ENCODE measurements around the gene LMCD1.
A peak's percentile ranks its signal among the peaks of the same experiment; 100 is the strongest.

Gene LMCD1

DNA sequence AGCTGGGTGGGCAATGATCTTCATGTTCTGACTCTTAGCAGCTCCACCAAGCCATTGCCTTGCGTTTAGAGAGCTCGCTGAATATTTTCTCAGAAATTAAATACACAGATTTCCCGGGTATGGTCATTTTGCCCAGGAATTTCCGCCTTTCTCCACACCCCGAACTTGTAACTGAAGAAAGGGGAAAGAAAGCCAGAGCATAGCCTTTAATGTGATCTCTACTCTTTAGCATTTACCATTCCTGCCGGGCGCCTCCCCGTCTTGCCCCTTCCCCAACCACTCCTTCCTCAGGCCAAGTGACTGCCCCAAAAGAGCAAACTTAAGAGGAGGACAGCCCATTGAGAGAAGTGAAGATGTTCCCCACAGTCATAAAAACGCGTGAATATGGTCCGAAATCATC lies 53.1 kb downstream of the LMCD1 start:
- H3K4me3 ChIP-seq (ENCODE audit: low read depth, low read length), result no peak overlapping the region
- DNase-seq (ENCODE audit: low read depth), result no peak

DNA sequence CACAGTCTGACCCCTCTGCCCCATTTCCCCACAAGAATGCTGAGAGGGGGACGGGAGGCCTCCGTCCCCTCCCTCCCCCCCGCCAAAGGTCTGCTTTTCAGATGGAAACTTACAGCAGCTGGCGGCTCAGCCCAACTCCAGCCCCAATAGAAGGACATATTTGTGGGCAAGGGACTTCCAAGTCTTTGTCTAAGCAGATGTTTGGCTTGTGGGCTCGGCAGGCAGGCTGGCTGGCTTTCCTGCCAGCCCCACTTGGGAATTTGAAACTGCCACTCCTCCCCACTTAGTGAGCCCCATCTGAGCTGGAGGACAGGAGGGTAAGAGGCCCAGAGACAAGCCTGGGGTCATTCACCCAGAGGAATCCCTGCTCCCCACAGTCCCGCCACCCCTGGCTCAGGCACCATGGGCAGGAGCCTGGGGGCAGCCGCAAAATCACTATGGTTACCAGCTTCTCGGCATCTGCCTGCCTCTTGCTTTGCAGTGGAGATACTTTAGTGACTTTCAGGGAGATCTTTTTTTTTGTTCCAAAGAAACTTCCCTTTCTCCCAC lies 53.6 kb downstream of the LMCD1 start:
- no peak overlapping the region for H3K4me3 ChIP-seq (ENCODE audit: low read depth, low read length)
- DNase-seq (ENCODE audit: low read depth), result peak; percentile 92

DNA sequence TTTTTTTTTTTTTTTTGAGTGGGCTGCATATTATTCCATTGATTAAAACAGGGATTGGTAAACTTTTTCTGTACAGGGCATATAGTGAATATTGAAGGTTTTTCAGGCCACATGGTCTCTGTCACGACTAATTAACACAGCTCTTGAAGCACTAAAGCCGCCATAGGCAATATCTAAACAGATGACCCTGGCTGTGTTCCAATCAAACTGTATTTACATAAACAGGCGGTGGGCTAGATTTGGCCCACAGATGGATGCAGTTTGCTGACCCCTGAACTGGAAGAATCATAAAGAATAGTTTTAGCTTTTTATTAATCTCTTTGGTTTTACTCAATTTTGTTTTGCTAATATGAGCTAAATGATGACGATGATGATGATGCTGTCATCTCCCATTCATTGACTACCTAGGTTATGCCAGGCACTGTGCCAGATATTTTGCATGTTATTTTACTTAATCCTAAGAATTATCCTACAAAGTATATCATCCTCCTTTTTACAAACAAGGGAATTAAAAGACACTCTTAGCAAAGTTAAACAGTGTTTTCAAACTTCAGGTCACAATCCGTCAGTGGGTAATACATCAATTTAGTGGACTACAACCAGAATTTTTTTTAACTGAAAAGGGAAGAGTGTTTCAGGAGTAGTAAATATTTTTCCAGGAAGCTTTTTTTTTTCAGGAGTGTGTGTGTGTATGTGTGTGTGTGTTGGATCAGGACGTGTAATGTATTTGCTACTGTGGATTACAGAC lies 54.3 kb downstream of the LMCD1 start:
- no peak overlapping the region for H3K4me3 ChIP-seq (ENCODE audit: low read depth, low read length)
- DNase-seq (ENCODE audit: low read depth), result no peak

DNA sequence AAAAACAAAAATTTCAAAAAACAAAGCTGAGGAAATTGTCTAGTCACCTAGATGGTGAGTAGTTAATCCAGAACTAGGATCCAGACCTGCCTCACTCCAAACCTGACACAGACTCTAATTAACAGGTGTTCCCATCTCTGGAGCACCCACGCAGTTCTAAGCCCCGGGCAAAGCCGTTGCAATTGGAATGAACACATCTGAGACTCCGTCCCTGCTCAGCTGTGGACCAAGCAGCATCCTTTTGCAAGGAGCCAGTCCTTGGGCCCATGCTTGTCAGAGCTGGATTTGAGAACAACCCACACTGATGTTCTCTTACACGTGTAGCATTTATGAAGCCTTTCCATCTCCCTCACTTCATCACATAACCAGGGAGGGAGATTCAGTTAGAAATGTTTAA lies 54.8 kb downstream of the LMCD1 start:
- DNase-seq (ENCODE audit: low read depth), result no peak
- no peak overlapping the region for H3K4me3 ChIP-seq (ENCODE audit: low read depth, low read length)

DNA sequence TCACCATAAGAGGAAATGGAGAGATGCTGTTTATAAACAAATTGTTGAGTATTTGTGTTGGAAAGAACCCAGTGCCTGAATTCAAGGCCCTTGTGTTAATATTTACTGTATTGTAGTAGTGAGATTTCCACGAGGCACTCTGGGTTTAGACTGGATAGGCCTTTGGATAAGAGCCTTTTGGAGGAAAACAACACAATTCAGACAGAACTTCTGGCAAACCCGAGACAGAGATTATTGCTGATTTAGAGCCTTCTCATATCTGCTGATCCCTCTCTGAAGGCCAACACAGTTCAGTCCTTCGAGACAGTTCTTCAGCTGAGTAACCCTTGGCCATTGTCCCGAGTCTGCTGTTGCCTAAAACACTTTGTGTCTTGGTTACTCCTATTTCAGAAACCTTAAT lies 55.7 kb downstream of the LMCD1 start:
- H3K4me3 ChIP-seq (ENCODE audit: low read depth, low read length), result no peak overlapping the region
- no peak for DNase-seq (ENCODE audit: low read depth)

DNA sequence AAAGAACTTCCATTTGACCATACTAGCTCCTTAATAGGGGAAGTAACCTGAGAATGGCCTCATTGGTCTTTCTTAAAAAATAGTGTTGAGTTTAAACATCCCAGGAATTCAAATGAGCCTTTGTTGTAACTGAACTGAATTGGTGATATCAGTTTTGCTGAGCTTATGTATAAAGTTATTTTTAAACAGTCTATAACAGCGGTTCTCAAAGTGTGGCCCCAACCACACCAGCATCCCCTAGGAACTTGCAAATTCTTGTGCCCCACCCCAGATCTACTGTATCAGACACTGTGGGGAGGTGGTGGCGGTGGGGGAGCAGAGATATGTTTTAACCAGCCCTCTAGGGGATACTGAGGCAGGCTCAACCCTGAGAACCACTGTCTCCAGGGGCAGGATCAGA lies 57.0 kb downstream of the LMCD1 start:
- no peak for DNase-seq (ENCODE audit: low read depth)
- no peak overlapping the region for H3K4me3 ChIP-seq (ENCODE audit: low read depth, low read length)

DNA sequence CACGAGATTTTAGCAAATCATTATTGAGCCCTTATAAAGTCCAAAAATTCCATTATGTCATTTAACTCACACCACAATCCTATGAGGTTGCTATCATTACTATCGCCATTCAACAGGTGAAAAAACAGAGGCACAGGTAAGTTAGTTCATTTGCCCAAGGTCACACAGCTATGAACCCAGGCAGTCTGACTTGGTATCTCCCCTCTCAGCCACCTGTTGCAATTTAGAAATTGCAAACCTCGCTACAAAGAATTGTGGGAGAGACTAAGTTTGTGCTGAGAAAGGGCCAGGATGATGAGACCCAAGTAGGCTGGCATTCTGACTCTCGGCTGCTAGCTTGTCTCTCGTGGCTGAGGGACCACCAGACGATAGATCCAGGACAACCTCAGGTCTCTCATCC lies 57.7 kb downstream of the LMCD1 start:
- H3K4me3 ChIP-seq (ENCODE audit: low read depth, low read length), result no peak overlapping the region
- DNase-seq (ENCODE audit: low read depth), result no peak

DNA sequence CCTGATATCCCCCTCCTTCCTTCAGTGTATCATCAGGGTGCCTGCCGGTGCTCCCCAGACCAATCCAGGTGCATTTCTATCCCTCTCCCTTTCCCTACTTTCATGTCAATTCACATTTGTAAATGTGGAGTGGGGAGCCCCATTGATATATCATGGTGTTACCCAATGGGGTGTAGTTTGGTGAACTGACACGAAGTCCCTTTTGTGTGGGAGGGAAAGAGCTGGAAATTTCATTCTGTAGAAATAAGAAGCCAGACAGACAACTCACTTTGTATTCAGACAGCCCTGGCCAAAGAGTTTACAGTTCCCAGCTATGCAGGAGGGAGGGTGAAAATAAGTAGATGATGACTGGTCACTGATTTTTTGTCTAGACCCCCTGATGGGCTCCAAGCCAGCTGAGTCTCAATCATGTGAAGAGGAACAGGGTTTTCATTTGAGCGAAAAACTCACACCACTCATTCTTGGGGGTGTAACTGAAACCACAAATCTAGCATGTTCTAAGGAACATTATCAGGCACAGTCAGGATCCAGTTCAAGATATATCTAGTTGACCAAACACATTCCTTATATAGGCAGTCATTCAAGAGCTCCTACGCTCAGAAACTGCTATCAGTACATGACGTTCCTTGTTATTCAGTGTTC lies 58.9 kb downstream of the LMCD1 start:
- peak; percentile 96 for DNase-seq (ENCODE audit: low read depth)
- H3K4me3 ChIP-seq (ENCODE audit: low read depth, low read length), result no peak overlapping the region

DNA sequence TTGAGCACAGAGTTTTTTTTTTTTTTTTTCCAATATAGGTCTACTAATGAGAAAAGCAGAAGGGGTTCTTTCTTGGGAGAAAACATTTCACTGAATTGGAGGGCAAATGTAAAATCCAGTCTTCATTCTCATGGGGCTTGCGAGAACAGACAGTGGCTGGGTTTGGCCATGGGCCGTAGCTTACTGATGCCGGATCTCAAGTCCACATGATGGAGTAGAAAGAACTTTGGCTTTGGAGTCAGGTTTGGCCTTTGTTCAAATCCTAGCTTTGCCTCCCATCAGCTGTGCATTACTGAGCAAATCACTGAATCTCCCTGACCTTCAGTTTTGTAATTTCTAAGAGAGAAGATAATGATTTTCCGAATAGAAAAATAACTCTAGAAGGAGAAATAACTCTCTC lies 59.7 kb downstream of the LMCD1 start:
- no peak overlapping the region for H3K4me3 ChIP-seq (ENCODE audit: low read depth, low read length)
- peak; percentile 72 for DNase-seq (ENCODE audit: low read depth)

DNA sequence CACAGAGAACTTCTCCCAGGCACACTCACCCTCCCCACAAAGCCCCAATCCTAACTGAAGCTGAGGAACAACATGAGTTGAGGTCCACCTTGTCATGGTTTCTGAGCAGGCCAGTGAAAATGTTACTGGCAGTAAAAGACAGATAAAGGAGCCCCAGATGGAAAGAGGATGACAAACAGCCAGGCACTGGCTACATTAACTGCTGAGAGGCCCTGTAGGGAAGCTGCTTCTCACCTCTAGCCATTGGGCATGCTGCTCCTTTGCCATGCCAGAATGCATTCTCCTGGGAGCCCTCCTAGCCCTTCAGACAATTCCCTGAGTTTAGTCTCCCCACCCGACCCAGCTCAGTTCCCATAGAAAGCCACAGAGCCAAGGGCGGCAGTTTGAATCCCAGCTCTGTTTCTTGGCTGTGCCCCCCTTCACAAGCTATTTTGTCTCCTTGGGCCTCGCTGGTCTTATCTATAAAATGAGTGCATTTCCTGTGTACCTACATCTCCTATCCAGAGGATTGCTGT lies 60.5 kb downstream of the LMCD1 start:
- no peak overlapping the region for H3K4me3 ChIP-seq (ENCODE audit: low read depth, low read length)
- DNase-seq (ENCODE audit: low read depth), result no peak

DNA sequence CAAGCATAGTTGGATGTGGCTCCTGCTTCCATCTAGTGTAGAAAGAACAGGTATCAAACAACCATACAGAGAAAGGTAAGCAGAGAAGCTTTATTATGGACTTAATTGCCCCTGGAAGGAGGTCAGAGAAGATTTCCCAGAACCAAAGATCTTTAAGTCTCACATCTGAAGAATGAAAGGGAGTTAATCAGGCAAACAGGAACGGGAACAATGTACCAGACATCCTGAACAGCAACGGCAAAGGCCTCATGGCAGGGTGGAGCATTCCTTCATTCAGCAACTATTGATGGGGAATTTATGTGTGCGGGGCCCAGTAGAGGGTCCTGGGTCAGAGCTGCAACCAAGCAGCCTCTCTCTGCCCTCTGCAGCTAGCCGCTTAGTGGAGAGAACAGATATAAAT lies 61.5 kb downstream of the LMCD1 start:
- no peak for DNase-seq (ENCODE audit: low read depth)

DNA sequence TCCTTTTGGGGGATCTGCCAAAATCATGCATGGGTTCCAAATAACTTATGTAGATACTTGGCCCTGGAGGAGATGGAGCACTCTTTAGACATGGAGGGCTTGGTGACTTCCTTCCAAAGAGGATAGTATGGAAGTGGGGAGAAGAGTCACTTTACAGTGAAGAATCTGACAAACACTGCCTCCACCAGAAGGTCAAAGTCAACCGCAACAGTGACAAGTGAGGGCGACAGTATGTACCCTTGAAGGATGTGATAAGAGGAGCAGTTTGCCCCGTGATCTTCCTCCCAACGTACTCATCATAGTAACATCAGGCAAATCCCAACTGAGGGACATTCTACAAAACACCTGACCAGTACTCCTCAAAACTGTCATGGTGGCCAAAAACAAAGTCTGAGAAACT lies 62.0 kb downstream of the LMCD1 start:
- no peak for DNase-seq (ENCODE audit: low read depth)

More for the DNA sequence above, 61.5 kb downstream of the LMCD1 start:
- no peak overlapping the region for H3K4me3 ChIP-seq (ENCODE audit: low read depth, low read length)

DNA sequence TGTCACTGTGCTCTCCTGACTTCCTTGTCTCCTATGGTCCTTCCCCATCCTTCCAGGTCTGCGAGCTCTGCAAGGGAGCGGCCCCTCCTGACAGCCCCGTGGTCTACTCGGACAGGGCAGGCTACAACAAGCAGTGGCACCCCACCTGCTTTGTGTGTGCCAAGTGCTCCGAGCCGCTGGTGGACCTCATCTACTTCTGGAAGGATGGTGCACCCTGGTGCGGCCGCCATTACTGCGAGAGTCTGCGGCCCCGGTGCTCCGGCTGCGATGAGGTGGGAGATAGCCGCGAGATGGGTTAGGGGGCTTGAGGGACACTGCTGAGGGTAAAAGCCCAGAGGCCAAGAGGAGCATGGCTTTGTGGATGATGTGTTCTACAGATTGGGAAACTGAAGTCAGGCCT lies 63.8 kb downstream of the LMCD1 start:
- H3K4me3 ChIP-seq (ENCODE audit: low read depth, low read length), result no peak overlapping the region
- no peak for DNase-seq (ENCODE audit: low read depth)

More for the DNA sequence above, 62.0 kb downstream of the LMCD1 start:
- H3K4me3 ChIP-seq (ENCODE audit: low read depth, low read length), result no peak overlapping the region

DNA sequence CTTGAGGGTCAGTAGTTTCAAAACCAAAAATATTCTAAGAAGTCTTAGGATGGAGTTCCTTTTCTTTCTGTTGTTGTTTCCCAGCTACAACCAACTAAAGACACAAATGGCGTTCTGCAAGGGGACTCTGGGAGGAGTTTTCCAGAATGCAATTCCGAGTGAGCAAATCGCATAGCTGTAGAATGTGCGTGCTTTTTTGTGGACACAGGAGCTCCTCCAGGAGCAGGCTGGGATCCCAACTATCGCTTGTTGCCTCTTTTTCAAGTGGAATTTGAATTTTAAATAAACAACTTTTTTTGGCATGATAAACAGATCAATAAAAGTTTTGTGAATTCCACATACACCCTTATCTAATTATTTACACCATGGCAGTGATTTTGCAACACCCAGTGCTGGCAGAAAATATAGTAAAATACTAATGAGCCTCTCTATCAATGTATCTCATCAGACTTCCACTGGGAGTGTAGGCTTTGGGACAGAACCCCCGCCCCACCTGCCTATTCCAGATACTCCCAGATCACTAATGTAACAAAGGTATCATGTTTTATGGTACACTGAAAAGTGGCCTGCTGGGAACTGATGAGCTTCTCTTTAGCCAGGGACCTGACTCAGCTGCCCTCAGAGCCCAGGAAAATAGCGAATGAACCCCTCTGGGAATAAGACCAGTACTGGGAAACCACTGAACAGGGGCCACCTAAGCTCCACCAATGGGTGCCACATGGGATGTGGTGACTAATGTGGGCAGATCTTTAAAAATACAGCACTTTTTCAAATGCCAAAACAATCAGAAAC lies 66.4 kb downstream of the LMCD1 start:
- H3K4me3 ChIP-seq (ENCODE audit: low read depth, low read length), result no peak overlapping the region
- DNase-seq (ENCODE audit: low read depth), result no peak

DNA sequence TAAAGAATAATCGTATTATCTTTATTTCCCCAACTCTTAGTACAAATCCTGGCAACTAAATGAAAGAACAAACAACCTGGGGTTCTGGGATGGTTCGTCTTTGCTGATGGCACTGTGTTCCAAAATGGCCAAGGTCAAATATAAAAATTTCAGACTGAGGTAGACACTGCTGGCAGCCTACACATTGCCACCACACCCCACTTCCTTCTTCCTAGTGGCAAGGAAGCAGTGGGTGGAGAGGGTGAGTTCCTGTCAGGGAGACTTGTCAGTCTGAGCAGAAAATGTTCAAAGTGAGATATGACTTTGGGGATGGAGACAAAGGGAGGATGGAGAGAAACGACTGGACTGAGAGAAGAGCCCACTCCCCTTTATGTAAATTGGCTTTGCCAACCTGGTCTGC lies 69.6 kb downstream of the LMCD1 start:
- DNase-seq (ENCODE audit: low read depth), result no peak
- no peak overlapping the region for H3K4me3 ChIP-seq (ENCODE audit: low read depth, low read length)

DNA sequence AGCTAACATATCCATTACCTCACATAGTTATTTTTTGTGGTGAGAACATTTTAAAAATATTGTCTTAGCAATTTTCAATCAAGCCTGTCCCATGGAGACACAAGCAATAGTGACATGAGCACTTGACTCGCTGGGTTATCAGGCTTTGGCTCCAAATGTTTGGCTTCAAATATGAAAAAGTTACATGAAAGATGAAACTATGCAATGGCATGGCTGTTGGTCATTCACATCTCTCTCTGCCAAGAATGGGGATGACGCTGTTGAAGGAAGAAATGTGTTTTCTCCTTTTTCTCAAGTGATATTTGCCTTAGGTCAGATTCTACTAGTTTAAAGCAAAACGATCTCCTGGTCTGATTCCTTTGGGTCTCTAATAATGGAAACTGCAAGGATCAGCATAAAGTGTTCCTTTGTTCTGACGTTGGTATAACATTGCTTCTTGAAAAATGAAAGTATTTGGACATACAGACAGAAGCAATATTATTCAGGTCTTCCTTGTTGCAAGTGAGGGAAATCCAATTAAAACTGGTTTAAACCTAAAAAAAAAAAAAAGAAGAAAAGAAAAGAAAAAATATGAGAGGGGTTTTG lies 71.8 kb downstream of the LMCD1 start:
- H3K4me3 ChIP-seq (ENCODE audit: low read depth, low read length), result no peak overlapping the region
- no peak for DNase-seq (ENCODE audit: low read depth)

DNA sequence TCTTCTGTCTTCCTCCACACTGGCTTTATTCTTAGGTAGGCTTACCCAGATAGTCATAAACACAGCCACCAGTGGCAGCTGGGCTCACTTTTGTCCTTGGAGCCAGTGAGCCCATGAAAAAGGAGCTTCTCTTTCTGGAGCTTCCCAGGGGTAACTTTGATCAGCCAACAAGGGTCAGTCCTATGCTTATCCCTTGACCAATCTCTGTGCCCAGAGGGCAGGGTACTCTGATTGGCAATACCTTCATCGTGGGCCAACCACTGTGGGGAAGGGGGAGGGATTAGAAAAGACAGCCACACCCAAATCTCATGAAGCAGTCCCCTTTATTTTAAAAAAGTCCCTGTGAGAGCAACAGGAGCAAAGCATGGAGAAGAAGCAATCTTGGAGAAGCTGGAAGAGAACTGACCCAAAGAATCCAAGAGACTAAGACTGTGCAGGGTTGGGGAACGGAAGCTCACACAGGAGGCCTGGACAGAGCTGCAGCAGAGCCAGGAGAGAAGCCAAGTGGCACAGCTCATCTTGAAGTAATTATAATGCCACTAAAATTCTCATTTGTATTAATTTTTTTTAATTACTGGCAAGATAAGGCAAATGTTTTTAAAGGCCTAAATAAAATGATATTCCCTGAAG lies 72.5 kb downstream of the LMCD1 start:
- no peak for DNase-seq (ENCODE audit: low read depth)
- no peak overlapping the region for H3K4me3 ChIP-seq (ENCODE audit: low read depth, low read length)

DNA sequence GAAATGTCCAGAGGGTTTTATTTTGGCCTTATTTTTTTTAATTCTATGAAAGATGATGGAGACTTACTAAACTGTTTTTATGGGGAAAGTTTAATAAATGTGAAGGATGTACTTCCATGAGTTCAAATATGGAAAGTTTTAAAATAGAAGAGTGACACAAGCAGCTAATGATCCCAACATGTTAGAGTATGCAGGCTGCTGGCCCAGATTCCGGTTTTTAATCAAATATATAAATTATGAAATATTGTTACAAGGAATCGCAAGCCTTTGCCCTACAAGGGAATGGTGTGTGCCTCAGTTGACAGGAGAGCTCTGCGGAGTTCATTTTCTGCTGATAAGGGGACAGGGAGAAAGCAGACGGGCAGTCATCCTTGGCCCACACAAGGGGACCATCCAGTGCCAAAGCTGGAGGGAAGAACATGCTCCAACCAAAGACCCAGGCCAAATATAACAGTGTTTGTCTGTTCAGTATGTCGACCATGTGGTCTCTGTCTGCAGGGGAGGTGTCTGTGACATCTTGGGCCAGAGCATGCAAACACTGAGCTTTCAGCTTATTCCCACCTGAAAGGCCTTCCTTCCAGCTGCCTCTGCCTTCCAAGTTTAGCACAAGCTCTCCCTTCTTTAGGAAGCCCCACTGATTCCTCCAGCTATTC lies 73.2 kb downstream of the LMCD1 start:
- no peak for DNase-seq (ENCODE audit: low read depth)
- no peak overlapping the region for H3K4me3 ChIP-seq (ENCODE audit: low read depth, low read length)
